ENCODE measurements around the gene NCAPD3. TPM values are rescaled to one million over a fixed set of nuclear protein-coding genes. Genes with fewer than 3 reads are reported as not detected.

Gene NCAPD3
- total RNA-seq, 1 experiment from 2014 or later, result 63.0 TPM

GRCh38 chr11:134273317-134273712 is 49.5 kb upstream of the NCAPD3 start (continued):
- TF ChIP-seq E2F1 (CRISPR knock-in tag; IDR thresholded peaks at IDR 0.05), result no peak

- peak overlapping the region; percentile 99 for H3K27ac Mint-ChIP-seq
- peak; percentile 77 for DNase-seq (ENCODE audit: low spot score)
- no peaks in the 10 kb centered on the region for H3K27me3 Mint-ChIP-seq (ENCODE audit: low read depth)
- H3K9me3 Mint-ChIP-seq, result no peaks in the 10 kb centered on the region
- peak overlapping the region; percentile 98 for H3K4me3 Mint-ChIP-seq
- H3K4me1 Mint-ChIP-seq, result peaks cover 68% of the 10 kb centered on the region
- TF ChIP-seq ATF3 (CRISPR knock-in tag; conservative IDR thresholded peaks at IDR 0.05) (no peak), ZNF671 (CRISPR knock-in tag; IDR thresholded peaks at IDR 0.05) (no peak), NR1H2 (CRISPR knock-in tag; IDR thresholded peaks at IDR 0.05) (no peak), SP1 (CRISPR knock-in tag; conservative IDR thresholded peaks at IDR 0.05) (peak; percentile 46), ETV6 (CRISPR knock-in tag; IDR thresholded peaks at IDR 0.05) (peak; percentile 92; the same call in 1 of the 2 replicates), FOXP4 (CRISPR knock-in tag; IDR thresholded peaks at IDR 0.05) (peak; percentile 71; the same call in 1 of the 2 replicates), ZNF232 (CRISPR knock-in tag; IDR thresholded peaks at IDR 0.05) (peak; percentile 57; the same call in 1 of the 2 replicates), TEAD1 (CRISPR knock-in tag; IDR thresholded peaks at IDR 0.05) (peak; percentile 57; the same call in 1 of the 2 replicates), SMAD3 (CRISPR knock-in tag; IDR thresholded peaks at IDR 0.05; ENCODE audit: borderline replicate concordance) (peak; percentile 62; the same call in 1 of the 2 replicates), MAX (CRISPR knock-in tag; IDR thresholded peaks at IDR 0.05) (no peak; the same call in 1 of the 2 replicates), KAT7 (CRISPR knock-in tag; IDR thresholded peaks at IDR 0.05; ENCODE audit: borderline replicate concordance) (peak; percentile 79; the same call in 1 of the 2 replicates), ZNF423 (CRISPR knock-in tag; IDR thresholded peaks at IDR 0.05) (peak; percentile 88; the same call in 1 of the 2 replicates)
- TF ChIP-seq, protein P1, sequence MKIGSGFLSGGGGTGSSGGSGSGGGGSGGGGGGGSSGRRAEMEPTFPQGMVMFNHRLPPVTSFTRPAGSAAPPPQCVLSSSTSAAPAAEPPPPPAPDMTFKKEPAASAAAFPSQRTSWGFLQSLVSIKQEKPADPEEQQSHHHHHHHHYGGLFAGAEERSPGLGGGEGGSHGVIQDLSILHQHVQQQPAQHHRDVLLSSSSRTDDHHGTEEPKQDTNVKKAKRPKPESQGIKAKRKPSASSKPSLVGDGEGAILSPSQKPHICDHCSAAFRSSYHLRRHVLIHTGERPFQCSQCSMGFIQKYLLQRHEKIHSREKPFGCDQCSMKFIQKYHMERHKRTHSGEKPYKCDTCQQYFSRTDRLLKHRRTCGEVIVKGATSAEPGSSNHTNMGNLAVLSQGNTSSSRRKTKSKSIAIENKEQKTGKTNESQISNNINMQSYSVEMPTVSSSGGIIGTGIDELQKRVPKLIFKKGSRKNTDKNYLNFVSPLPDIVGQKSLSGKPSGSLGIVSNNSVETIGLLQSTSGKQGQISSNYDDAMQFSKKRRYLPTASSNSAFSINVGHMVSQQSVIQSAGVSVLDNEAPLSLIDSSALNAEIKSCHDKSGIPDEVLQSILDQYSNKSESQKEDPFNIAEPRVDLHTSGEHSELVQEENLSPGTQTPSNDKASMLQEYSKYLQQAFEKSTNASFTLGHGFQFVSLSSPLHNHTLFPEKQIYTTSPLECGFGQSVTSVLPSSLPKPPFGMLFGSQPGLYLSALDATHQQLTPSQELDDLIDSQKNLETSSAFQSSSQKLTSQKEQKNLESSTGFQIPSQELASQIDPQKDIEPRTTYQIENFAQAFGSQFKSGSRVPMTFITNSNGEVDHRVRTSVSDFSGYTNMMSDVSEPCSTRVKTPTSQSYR (CRISPR knock-in tag; IDR thresholded peaks at IDR 0.05), result peak; percentile 42; the same call in 1 of the 2 replicates
- TF ChIP-seq, protein P2, sequence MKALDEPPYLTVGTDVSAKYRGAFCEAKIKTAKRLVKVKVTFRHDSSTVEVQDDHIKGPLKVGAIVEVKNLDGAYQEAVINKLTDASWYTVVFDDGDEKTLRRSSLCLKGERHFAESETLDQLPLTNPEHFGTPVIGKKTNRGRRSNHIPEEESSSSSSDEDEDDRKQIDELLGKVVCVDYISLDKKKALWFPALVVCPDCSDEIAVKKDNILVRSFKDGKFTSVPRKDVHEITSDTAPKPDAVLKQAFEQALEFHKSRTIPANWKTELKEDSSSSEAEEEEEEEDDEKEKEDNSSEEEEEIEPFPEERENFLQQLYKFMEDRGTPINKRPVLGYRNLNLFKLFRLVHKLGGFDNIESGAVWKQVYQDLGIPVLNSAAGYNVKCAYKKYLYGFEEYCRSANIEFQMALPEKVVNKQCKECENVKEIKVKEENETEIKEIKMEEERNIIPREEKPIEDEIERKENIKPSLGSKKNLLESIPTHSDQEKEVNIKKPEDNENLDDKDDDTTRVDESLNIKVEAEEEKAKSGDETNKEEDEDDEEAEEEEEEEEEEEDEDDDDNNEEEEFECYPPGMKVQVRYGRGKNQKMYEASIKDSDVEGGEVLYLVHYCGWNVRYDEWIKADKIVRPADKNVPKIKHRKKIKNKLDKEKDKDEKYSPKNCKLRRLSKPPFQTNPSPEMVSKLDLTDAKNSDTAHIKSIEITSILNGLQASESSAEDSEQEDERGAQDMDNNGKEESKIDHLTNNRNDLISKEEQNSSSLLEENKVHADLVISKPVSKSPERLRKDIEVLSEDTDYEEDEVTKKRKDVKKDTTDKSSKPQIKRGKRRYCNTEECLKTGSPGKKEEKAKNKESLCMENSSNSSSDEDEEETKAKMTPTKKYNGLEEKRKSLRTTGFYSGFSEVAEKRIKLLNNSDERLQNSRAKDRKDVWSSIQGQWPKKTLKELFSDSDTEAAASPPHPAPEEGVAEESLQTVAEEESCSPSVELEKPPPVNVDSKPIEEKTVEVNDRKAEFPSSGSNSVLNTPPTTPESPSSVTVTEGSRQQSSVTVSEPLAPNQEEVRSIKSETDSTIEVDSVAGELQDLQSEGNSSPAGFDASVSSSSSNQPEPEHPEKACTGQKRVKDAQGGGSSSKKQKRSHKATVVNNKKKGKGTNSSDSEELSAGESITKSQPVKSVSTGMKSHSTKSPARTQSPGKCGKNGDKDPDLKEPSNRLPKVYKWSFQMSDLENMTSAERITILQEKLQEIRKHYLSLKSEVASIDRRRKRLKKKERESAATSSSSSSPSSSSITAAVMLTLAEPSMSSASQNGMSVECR (CRISPR knock-in tag; IDR thresholded peaks at IDR 0.05; ENCODE audit: borderline replicate concordance), result no peak
- CTCF ChIA-PET, result interaction anchor here (1.3 to 3.6 kb wide), 5 partner anchors 10 to 87 kb away, joined by 4 to 46 read pairs (median 4); partner anchors contain the start of genes ACAD8, GLB1L2, THYN1 and VPS26B
- peak; percentile 55 for ATAC-seq
- peaks cover 7% of the 10 kb centered on the region; the same call in 1 of the 2 replicates for H3K36me3 Mint-ChIP-seq
- POLR2A ChIA-PET, result interaction anchor here (1.3 kb wide), 1 partner anchor 9 kb away, joined by 3 read pairs; no protein-coding TSS in a partner anchor
These were observed 48.9 kb upstream of the NCAPD3 start for GRCh38 chr11:134272381-134273316.
